OCI-LY1 (cell line): ENCODE measurements around the gene HSPA12A.

Source experiments
- EZH2 ChIP-seq: fragments of 200-600 bp; sonication (generic), shearing (Covaris generic); IDR thresholded peaks from 2 replicates; pipeline ENCODE4 v1.8.0; 2017; ENCODE audit warnings: borderline replicate concordance, mixed run types, mild to moderate bottlenecking, antibody characterized with exemption, low read length, moderate library complexity, mixed read lengths
- TF ChIP-seq, protein P1 (sequence below): fragments of 200-600 bp; sonication (generic), shearing (Covaris generic); IDR thresholded peaks from 2 replicates; pipeline ENCODE4 v1.5.1; 2017; ENCODE audit warnings: mild to moderate bottlenecking, antibody characterized with exemption, low read length, moderate library complexity, mixed read lengths

DNA sequence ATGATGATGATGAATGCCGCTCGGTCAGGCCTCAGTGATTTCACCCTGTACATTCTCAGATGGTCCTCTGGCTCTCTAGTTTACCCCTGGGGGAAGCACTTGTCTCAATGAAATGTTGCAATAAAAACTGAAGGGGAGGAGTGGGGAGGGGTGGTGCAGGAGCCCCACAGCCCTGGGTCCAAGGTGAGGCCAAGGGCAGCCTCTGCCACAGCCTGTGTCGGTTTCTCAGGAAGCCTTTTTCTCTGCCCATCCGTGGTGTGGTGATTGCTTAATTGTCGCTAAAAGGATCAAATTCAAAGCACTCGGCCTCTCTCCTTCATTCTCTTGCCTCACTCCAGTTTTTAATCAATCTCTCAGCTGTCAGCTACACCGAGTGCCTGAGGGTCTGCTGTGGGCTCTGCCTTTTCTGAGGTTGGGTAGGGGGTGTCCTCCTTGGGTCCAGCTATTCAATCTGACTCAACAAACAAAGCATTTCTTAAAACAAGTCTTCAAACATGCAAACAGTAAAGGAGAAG is 39.1 kb upstream of the HSPA12A start:
- TF ChIP-seq, protein P1, sequence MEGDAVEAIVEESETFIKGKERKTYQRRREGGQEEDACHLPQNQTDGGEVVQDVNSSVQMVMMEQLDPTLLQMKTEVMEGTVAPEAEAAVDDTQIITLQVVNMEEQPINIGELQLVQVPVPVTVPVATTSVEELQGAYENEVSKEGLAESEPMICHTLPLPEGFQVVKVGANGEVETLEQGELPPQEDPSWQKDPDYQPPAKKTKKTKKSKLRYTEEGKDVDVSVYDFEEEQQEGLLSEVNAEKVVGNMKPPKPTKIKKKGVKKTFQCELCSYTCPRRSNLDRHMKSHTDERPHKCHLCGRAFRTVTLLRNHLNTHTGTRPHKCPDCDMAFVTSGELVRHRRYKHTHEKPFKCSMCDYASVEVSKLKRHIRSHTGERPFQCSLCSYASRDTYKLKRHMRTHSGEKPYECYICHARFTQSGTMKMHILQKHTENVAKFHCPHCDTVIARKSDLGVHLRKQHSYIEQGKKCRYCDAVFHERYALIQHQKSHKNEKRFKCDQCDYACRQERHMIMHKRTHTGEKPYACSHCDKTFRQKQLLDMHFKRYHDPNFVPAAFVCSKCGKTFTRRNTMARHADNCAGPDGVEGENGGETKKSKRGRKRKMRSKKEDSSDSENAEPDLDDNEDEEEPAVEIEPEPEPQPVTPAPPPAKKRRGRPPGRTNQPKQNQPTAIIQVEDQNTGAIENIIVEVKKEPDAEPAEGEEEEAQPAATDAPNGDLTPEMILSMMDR, result no peak
- TF ChIP-seq EZH2, result no peak
